ENCODE measurements around the gene MAU2. TPM values are rescaled to one million over a fixed set of nuclear protein-coding genes. Genes with fewer than 3 reads are reported as not detected.

Gene MAU2, protein sequence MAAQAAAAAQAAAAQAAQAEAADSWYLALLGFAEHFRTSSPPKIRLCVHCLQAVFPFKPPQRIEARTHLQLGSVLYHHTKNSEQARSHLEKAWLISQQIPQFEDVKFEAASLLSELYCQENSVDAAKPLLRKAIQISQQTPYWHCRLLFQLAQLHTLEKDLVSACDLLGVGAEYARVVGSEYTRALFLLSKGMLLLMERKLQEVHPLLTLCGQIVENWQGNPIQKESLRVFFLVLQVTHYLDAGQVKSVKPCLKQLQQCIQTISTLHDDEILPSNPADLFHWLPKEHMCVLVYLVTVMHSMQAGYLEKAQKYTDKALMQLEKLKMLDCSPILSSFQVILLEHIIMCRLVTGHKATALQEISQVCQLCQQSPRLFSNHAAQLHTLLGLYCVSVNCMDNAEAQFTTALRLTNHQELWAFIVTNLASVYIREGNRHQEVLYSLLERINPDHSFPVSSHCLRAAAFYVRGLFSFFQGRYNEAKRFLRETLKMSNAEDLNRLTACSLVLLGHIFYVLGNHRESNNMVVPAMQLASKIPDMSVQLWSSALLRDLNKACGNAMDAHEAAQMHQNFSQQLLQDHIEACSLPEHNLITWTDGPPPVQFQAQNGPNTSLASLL
- 10 to 100 TPM; 40.8 to 51.1 (median 47.3) TPM for polyA plus RNA-seq (ENCODE audit: insufficient read length in 4 of 4)

DNA sequence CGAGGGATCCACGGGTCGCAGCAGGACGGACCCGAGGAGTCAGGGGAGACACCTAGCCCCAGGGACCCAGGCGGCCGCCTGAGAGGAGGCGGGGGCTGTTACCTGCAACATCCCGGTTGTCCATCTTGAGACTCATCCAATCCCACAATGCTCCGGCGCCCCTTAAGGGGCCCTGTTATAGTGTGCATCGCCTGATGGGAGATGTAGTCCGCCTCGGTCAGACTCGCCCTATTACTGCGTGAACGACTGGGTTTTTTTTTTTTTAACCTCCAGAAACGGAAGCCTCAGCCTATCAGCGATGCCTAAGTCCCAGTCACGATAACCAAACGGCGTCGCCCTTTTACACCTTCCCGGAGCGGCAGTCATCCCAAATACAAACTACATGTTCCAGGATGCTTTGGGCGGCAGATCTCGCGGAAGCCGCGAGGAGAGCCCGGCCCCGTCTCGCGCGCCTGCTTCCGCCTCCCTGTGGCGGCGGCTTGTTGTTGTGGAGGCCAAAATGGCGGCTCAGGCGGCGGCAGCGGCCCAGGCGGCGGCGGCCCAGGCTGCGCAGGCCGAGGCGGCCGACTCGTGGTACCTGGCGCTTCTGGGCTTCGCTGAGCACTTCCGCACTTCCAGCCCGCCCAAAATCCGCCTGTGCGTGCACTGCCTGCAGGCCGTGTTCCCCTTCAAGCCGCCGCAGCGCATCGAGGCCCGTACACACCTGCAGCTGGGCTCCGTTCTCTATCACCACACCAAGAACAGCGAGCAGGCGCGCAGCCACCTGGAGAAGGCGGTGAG lies at the start of gene MAU2, which contains the start of gene SUGP1:
Gene MAU2, plus strand, starts transcription at position 469 of the 780 bp plus-strand sequence. Its CDS starts 31 bp downstream, at position 500.
Gene SUGP1, minus strand, starts transcription at position 149 of the 780 bp plus-strand sequence. Its CDS starts 13 bp downstream, at position 136.
- DNase-seq (ENCODE audit: low read depth in 4 of 4, low spot score in 3 of 4), result peak; percentile 83 to 88 (median 86)

DNA sequence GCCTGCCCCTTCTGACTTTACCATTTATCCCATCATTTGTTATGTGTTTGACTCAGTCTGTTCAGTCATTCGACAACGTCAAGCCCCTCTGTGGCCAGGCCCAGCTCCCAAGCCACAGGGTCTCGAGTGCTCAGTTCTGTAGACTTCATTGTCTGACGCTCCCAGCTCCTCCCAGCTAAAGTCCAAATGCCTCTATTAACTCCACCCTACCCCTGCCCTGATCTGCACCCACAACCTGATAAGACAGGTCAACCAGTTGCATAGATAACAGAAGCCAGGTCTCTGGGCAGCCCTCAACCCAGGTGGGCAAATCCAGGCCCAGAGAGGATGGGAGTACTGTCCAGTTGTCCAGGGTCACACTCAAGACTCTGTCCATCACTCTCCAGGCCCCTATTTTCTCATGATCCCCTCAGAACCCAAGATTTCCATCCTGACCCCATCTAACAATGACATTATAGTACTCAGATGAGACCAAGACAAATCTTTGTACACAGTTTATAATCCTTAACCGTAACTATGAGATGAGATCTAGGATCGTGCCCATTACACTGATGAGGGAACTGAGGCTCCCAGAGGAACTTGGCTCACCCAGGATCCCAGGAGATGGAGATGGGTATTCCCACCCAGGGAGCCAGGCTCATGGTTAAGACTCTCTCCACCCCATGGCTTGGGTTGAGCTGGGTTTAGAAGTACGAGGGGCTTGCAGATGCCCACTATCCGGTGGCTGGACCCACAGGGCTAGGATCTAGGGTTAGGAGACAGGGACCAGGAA lies 48.6 kb upstream of the MAU2 start:
- no peak for DNase-seq (ENCODE audit: low read depth in 4 of 4, low spot score in 3 of 4)

DNA sequence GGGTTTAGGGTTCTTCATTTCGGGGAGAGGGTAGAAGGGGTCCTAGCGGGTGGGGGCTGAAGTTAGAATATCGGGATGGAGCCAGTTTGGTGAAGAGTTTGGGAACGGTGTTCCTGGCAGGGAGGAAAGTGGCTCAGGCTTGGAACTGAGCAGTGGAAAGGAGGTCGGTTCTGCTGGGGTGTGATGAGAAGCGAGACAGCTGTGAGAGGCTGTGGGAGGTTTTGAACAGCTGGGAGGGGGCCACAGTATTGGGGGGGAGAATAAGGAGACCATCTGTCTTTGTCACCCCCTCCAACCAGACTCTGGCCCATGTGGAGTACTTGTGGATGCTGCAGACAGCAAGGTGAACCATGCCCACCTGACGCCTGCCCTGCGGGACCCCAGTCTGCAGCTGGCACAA lies 46.5 kb upstream of the MAU2 start:
- no peak for DNase-seq (ENCODE audit: low read depth in 4 of 4, low spot score in 3 of 4)

DNA sequence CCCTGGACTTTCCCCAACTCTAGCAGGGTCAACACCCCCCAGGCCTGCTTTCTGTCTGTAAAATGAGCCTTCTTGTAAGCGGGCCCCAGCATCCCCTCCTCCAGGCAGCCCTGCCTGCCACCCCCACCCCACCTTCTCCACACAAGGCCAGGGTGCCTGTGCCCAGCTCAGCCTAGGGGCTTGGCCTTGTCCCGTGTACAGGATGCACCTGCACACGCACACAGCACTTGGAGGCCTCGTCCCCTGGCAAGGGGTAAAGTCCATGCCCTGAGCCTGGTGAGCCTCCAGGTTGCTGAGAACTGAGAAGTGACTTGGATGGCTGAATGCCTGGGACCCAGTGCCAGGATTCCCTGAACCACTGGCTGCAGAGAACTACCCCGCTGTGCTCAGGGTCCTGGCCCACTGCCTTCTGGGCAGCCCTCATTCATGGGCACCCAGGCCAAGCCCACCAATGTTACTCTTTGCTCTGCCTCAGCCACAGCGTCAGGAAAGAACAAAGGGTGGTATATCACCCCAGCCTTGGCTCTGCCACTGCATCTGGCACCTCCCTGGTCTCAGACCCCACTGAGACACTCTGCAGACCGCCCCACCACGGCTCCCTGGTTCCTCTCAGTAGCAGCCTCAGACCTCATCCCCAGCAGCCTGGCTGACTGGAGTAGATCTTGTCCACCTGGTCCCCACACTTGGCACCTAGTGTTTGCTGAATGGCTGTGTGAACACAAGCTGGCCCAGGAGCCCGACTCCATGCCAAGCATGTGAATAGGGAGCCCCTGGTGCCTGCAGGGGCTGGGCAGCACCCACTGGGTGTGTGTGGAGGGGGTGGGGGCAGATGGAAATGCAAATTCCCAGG lies 45.7 kb upstream of the MAU2 start:
- DNase-seq (ENCODE audit: low read depth in 4 of 4, low spot score in 3 of 4), result no peak

DNA sequence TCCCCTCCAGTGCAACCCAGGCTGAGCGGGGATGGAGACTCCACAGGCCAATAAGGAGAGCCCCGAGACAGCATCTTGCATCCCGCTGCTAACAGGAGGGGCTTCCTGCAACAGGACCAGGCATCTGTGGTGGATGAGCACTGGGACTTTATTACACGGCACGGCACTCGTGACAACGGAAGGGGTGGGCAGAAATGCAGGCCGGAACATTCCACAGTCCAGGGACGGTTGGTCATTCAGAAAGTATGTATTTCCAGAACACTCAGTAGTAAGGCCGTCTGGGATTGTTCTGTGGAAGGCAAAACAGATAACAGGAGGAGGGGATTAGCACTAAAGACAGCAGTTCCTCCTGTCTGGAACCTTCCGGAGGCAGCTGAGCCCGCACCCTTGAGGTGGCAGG lies 44.2 kb upstream of the MAU2 start:
- DNase-seq (ENCODE audit: low read depth in 4 of 4, low spot score in 3 of 4), result no peak

DNA sequence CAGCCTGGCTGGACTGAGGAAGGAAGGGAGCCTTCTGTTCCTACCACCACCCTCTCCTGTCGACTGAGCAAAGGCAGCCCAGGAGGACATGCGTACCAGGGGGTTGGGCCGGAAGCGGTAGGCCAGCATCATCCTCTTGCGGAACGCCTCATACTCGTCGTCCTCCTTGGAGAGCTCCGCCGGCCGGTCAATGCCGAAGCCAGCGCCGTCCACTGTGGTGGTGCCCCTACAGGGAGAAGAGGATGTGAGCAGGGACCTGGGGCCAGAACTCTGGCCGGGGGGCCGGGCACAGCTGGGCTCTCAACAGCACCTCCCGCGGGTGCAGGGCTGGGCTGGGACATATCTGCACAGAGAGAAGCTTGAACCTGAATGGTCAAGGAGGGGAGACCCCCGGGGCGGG lies 43.8 kb upstream of the MAU2 start:
- no peak for DNase-seq (ENCODE audit: low read depth in 4 of 4, low spot score in 3 of 4)

DNA sequence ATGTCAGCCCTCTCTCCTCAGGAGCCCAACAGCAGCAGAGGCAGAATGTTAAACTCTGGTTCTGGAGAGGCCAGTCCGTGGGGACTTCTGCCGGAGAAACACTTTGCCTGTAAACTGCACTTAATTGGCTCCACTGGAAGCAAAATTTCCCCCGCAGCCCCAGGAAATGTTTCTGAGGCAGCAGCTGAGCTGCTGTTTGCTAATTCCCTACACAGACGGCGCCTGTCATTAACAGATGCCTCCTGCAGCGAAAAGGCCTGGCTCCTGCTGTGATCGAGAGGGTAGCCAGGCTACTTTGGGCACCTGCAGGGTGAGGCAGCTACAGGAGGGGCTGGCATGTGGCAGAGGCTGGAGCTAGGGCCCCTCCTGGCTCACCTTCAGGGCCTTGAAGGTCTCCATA lies 42.3 kb upstream of the MAU2 start:
- DNase-seq (ENCODE audit: low read depth in 4 of 4, low spot score in 3 of 4), result no peak

DNA sequence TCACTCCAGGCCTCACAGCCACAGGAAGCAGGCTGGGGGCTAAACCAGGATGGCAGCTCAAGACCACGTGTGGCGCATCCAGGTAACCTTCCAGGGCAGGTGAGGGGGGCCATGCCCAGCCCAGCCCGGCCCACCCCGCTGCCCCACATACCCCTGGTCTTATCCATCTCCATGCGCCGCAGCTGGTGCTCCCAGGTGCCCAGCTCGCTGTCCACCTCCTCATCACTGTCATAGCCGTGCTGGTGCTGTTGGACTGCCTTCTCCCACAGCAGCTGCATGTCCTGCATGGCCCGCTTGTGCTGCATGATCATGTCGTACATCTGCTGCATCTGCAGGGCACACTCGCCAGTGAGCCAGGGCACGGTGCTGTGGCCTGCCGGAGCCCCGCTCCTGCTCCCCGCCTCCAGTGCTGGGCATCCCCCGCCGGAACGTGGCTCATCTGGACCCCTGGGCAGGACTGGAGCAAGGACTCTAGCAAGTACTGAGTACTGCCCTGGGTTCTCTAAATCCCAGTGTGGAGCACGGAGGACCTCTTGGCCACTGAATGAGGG lies 41.5 kb upstream of the MAU2 start:
- DNase-seq (ENCODE audit: low read depth in 4 of 4, low spot score in 3 of 4), result no peak

DNA sequence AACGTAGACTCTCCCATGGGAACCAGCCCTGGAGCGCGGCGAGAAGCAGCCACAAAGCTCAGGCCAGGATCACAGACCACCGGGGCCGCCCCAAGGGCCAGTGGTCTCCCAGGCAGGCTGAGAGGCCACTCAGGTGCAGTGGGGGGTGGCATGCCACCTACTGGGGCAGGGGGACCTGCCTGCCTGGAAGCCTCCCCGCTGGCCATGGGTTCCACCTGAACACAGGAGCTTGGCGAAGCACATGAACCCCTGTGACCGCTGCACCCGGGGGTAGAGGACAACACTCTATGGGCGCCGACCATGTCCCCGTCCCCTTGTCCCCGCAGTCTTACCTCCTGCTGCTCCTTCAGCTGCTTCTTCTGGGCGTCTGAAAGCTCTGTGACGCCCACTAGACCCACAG lies 40.8 kb upstream of the MAU2 start:
- DNase-seq (ENCODE audit: low read depth in 4 of 4, low spot score in 3 of 4), result no peak

DNA sequence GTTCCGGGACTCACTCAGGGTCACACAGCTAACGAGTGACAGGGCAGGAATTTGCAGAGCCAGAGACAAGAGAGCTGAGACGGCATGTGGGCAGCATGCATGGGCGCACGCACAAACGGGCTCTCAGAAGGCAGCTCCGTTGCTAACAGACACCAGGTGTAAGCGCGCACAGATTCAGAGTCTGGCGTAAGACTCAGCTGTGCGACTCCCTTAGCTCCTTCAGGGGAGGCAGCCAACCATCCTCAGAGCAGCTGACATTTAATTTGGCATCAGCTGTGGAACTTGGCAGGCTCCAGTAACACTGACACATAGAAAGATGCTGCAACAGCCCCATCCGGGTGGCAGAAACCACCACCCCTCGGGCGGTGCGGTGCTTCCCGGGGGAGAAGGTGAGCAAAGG lies 40.1 kb upstream of the MAU2 start:
- DNase-seq (ENCODE audit: low read depth in 4 of 4, low spot score in 3 of 4), result no peak

DNA sequence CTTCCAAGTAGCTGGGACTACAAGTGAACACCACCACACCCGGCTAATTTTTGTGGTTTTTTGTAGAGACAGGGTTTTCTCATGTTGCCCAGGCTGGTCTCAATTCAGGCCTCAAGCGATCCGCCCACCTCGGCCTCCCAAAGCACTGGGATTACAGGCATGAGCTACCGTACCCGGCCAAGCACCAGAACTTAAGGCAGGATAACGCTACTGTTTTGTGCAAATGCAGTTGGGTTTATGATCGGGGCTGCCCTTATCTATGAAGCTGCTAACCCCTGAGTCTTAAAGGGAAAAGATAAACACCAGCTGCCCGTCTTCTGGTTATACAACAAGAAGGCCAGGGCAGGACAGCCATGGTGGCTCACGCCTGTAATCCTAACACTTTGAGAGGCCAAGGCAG lies 34.9 kb upstream of the MAU2 start:
- DNase-seq (ENCODE audit: low read depth in 4 of 4, low spot score in 3 of 4), result no peak

DNA sequence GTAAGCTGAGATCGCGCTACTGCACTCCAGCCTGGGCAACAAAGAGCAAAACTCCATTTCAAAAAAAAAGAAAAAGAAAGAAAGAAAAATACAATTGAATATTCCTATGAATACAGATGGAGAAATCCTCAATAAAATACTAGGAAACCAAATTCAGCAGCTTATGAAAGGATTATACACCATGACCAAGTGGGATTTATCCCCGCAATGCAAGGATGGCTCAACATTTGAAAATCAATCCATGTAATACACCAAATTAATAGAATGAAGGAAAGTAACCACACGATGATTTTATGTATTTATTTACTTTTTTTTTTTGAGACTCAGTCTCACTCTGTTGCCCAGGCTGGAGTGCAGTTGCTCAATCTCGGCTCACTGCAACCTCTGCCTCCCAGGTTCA lies 28.0 kb upstream of the MAU2 start:
- no peak for DNase-seq (ENCODE audit: low read depth in 4 of 4, low spot score in 3 of 4)

DNA sequence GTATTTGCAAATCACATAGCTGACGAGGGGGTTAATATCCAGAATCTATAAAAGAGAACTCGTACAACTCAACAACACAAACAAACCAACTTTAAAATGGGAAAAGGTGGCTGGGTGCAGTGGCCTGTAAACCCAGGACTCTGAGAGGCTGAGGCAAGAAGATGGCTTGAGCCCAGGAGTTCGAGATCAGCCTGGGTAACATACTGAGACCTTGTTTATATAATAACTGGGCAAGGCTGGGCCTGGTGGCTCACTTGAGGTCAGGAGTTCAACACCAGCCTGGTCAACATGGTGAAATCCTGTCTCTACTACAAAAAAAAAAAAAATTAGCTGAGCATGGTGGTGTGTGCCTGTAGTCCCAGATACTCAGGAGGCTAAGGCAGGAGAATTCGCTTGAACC lies 25.7 kb upstream of the MAU2 start:
- DNase-seq (ENCODE audit: low read depth in 4 of 4, low spot score in 3 of 4), result no peak

DNA sequence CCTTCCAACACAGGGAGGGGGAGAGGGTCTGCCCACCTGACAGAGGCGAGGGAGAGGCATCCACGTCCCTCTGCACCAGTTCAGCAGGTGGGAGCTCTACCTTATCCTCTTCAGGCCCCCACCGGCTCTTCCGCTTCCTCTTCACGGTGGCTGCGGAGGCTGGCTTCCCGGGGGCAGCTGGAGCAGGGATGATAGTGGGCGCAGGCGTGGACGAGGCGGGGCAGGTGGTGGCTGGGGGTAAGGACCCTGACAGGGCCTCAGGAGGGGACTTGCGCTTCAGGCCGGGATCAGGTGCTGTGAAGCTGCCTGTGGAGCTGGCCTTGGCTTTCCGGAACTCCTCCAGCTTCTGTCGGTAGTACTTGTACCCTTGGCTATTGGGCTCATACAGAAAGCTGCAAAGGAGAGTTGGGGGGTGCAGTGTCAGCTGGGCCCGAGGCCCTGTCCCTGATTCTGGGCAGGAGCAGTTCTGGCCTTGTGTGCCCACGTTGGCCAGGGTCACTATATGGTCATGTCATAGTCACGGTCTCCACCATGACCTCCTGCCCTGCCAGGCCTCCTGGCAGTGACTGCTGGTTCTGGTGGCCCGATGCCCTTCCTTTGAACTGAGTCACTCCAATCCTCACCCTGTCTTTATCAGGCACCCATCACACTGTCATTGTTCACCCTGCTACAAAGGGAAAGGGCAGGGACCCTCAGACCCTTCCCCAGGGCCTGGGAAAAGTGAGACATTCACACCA lies 23.5 kb upstream of the MAU2 start:
- no peak for DNase-seq (ENCODE audit: low read depth in 4 of 4, low spot score in 3 of 4)

DNA sequence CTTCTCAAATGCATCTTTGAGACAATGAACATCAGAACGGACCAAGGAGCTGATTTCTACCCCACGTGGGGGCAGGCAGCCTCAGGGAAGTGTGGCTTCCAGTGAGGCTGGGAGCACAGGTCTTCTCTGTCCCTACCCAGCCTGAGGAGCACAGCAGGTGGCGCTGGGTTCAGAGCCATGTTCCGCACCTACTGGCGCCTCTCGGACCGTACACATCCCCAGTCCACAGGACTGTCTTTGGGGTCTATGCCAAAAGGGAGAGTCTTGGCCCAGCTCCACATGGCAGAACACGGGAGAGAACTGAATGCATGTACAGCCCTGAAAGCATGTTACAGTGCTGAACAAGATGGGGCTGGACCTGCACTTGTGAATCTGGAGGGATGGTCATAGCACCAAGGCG lies 22.9 kb upstream of the MAU2 start:
- no peak for DNase-seq (ENCODE audit: low read depth in 4 of 4, low spot score in 3 of 4)

DNA sequence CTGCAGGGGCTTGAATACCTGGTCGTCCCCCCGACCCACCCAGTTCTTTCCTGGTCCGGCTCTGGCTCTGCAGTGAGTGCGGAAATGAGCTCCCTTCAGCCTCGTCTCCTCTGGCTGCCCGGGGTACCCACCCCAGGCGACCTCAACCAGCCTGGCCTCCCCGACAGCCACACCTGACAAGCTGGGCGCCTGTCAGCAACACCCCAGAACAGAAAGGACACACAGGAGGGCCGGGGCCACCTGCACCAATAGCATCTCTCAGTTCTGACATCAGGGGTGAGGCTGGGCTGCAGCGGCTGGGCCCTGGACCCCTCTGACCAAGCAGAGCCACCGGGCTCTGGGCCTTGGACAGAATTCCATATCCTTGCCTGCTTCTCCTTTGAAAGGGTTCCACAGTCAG lies 20.0 kb upstream of the MAU2 start:
- DNase-seq (ENCODE audit: low read depth in 4 of 4, low spot score in 3 of 4), result no peak

DNA sequence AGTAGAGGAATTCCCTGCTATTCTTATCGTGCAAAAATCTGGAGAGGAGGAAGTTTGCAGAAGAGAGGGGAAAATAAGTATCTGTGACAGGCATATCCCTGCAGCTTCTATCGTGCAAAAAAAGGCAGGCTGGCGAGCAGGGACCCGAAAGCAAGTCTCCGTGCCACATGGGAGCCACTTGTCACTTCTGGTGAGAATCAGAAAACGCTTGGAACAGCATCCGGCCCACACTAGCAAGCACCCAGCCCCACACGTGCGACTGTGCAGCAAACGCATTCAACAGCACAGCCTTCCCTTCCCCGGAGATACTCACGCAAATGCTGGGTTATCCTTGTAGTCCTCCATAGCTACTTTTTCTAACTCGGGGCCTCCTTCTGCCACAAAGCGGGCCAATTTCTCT lies 17.2 kb upstream of the MAU2 start:
- DNase-seq (ENCODE audit: low read depth in 4 of 4, low spot score in 3 of 4), result no peak

DNA sequence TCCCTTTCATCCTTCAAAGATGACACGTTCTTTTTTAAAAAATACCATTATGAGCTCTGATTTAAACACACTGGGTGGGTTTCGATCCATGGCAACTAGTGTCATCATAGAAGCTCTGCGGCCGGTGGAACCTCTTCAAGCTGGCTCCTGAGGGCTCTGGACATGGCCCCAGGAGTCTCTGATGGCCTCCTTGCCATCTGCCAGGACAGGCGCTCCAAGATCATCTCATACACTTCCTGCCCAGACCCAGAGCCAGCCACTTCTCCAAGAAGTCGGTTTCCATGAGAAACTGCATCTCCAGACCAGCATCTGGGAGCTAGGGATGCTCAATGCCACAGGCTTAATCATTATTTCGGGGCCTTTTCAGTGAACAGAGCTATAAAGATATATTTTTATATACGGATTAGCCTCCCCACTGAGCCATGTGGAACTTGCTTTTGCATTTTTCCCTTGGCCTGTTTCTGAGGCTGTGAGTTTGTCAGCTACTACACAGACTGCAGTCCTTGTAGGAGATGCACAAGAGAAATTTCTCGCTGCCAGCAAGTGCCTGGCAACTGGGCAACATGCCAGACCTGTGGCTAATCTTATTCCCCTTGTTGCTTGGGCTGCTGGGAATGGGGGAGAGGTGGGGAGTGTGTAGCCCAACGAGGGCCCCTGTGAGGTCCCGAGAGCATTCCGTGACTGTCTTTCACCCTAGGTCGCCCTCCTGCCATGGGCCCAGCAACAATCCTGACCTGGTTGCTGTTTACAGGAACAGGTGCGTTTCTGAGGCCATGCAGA lies 16.3 kb upstream of the MAU2 start:
- DNase-seq (ENCODE audit: low read depth in 4 of 4, low spot score in 3 of 4), result no peak

All from right renal pelvis (tissue), 4 donors.